ENCODE data around the gene TRIL.

Gene TRIL

GRCh38 chr7:28999895-29000716, 42.0 kb upstream of the TRIL start:
- TF ChIP-seq, protein P1, sequence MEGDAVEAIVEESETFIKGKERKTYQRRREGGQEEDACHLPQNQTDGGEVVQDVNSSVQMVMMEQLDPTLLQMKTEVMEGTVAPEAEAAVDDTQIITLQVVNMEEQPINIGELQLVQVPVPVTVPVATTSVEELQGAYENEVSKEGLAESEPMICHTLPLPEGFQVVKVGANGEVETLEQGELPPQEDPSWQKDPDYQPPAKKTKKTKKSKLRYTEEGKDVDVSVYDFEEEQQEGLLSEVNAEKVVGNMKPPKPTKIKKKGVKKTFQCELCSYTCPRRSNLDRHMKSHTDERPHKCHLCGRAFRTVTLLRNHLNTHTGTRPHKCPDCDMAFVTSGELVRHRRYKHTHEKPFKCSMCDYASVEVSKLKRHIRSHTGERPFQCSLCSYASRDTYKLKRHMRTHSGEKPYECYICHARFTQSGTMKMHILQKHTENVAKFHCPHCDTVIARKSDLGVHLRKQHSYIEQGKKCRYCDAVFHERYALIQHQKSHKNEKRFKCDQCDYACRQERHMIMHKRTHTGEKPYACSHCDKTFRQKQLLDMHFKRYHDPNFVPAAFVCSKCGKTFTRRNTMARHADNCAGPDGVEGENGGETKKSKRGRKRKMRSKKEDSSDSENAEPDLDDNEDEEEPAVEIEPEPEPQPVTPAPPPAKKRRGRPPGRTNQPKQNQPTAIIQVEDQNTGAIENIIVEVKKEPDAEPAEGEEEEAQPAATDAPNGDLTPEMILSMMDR (IDR thresholded peaks at IDR 0.05; ENCODE audit: control extremely low read depth, extremely low read depth, low read depth, missing control alignments), result no peak
- DNase-seq (ENCODE audit: extremely low spot score), result no peak
- ChIA-PET POLR2A (no interaction called here), CTCF (interaction anchor here (1.1 kb wide), 1 partner anchor 73 kb away, joined by 3 read pairs; no protein-coding TSS in a partner anchor)

- ChIA-PET POLR2A (no interaction called here), CTCF (interaction anchor here (1.1 kb wide), 1 partner anchor 72 kb away, joined by 3 read pairs; no protein-coding TSS in a partner anchor)
- no peak for DNase-seq (ENCODE audit: extremely low spot score)
- TF ChIP-seq, protein P1 (IDR thresholded peaks at IDR 0.05; ENCODE audit: control extremely low read depth, extremely low read depth, low read depth, missing control alignments), result no peak
Observed at GRCh38 chr7:28999427-28999826, 41.3 kb upstream of the TRIL start.

- no peak for DNase-seq (ENCODE audit: extremely low spot score)
- TF ChIP-seq, protein P1 (IDR thresholded peaks at IDR 0.05; ENCODE audit: control extremely low read depth, extremely low read depth, low read depth, missing control alignments), result no peak
- POLR2A ChIA-PET, result no interaction called here
- CTCF ChIA-PET, result interaction anchor here (1.0 to 1.3 kb wide), 2 partner anchors 17 to 61 kb away, joined by 3 to 4 read pairs; no protein-coding TSS in a partner anchor
Observed at GRCh38 chr7:28998105-28998504, 40.0 kb upstream of the TRIL start.

DNA sequence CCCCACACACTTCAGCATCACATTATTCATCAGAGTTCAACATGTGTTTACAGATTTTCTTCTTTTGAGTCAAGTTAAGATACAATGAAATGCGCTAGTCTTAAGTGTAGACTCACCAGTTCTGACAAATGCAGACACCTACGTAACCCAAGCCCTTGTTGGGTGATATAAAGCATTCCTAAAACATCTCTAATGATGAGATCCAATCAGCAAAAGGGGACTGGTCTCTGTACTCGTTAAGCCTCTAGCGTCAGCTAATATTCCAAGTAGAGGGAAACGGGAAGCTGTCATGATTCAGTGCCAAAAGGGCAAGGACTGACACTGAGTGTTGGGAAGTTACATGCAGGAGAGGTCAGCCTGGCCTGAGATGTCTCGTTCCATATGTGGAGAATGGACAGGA, 38.7 kb upstream of the TRIL start:
- POLR2A ChIA-PET, result no interaction called here
- DNase-seq (ENCODE audit: extremely low spot score), result no peak
- TF ChIP-seq, protein P1 (IDR thresholded peaks at IDR 0.05; ENCODE audit: control extremely low read depth, extremely low read depth, low read depth, missing control alignments), result no peak
- CTCF ChIA-PET, result interaction anchor here (0.8 to 1.4 kb wide), 2 partner anchors 9 to 76 kb away, joined by 3 read pairs; no protein-coding TSS in a partner anchor

DNA sequence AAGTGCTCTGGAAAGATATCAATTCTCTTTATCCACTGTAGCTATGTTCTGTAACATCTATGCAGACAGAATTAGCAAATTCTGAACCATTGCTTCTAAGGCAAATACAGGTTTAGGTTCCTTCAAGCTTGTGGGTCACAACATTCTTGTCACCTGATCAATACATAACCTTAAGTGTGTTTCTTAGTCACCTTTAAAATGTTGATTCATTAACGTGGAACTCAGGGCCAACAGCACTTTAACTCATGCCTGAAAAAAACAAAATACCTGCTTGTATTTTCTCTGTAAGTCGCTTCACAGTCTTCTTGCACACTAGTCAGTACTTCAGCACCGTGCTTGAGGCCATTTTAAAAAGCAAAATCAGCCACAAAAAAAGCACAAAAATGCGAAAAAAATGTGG, 35.2 kb upstream of the TRIL start:
- DNase-seq (ENCODE audit: extremely low spot score), result no peak
- TF ChIP-seq, protein P1 (IDR thresholded peaks at IDR 0.05; ENCODE audit: control extremely low read depth, extremely low read depth, low read depth, missing control alignments), result no peak
- CTCF ChIA-PET, result no interaction called here
- POLR2A ChIA-PET, result no interaction called here

GRCh38 chr7:28992798-28993197, 34.7 kb upstream of the TRIL start:
- no peak for DNase-seq (ENCODE audit: extremely low spot score)
- ChIA-PET POLR2A (no interaction called here), CTCF (no interaction called here)
- TF ChIP-seq, protein P1 (IDR thresholded peaks at IDR 0.05; ENCODE audit: control extremely low read depth, extremely low read depth, low read depth, missing control alignments), result no peak
